Activated CD8-positive, alpha-beta memory T cell treated with anti-CD3 and anti-CD28 coated beads, Interleukin-2, amount 50 U/mL, for 4 hours (primary cell): ENCODE data around the gene ABAT.
"Not testable (repeated sequence)": the region's sequence is repeated elsewhere in the genome, so short reads cannot be mapped to it uniquely, and the experiment has no call there.

Source experiments
- DNase-seq: peaks from one replicate; pipeline ENCODE4 v3.0.0-alpha.2; 2020

Gene ABAT

DNA sequence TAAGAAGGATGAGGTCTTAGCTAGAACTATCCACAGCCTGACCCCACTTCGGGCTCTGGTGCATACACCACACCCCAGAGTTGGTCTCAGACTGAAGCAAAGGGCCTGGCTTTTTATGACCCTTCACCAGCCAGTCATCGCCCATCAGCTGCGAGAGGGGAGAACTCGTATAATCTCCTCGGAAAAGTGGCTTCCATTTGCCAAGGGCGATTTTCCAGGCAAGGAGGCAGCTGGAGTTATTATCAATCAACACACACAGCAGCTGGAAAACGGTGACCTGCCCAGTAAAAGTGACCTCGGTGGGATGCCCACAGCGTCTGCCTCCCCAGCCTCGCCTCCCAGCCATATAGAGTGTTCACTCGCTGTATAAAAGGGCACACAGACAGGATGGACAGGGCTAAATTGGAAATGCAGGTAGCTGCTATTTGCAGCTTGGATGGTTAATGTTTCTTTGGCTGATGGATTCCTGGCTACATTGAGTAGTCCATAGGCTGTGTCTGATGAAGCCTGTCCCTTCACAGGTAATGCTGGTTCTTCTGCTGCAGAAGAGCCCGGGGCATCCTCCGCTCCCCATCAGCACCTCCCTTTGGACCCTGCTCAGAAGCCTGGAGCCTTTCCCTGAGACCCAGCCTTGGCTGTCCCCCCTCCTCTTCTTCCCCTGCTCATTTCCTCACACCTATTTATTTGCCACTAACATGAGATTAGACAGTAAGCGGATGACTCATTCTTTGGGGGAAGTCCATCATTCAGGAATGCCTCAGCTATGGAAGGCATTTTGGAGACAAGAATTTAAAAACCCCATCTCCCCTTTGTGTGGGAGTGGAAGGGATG lies 77.3 kb downstream of the ABAT start:
- DNase-seq: no peak

DNA sequence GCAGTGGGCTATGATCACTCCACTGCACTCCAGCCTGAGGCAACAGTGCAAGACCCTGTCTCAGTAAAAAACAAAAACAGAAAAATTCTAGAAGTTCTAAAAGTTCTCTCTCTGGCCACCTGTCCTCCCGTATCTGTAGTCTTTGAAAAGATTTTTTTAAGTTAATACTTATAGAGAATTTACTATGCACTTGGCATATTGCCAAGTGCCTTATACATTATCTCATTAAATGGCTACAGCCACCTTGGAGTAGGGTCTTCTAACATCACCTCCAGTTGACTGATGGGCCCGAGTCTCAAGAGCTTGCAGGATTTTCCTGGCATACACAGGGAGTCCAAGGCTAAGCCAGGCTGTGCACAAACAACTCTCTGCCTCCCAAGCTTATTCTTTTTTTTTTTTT lies 78.3 kb downstream of the ABAT start:
- DNase-seq: no peak

- no peak for DNase-seq
Observed at GRCh38 chr16:8753416-8754054, 79.1 kb downstream of the ABAT start.

- DNase-seq: no peak
Observed at GRCh38 chr16:8756755-8757154, 82.3 kb downstream of the ABAT start.

- DNase-seq: no peak
Observed at GRCh38 chr16:8758022-8758421, 83.6 kb downstream of the ABAT start.

DNA sequence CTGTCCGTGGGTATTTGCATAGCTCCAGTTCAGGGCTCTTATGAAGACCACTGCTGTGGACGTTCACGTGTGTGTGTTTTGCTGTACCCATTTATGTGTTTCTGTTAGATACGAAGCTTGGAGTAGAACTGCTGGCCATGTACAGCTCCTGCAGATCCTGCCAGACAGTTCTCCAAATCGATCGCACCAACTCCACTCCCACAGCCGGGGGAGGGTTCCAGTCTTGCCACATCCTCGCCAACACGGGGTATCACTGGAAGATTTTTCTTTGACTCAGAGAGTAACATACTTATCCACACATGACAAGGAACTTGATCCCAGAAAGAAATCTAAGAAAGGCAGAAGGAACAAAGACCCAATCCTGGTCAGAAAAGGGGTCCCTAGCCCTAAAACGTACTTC lies 85.6 kb downstream of the ABAT start:
- no peak for DNase-seq

- no peak for DNase-seq
Observed at GRCh38 chr16:8761078-8761477, 86.7 kb downstream of the ABAT start.

DNA sequence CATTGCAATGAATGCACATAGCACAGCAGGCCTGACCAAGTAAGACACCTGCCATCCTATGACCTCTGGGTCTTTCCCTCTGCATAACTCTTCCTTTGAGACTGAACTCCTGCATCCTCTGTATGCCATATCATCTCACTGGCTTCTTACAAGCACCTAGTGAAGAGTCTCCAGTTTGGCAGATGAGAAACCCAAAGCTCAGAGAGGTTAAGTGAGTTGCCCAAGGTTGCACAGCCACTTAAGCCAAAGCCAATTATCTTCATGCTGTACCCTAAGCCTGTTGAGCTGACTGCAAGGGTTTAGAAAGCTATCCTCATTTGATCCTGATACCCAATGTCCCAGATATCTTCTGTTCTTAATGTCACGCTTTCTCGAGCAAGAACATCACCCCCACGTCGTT lies 87.8 kb downstream of the ABAT start:
- no peak for DNase-seq

DNA sequence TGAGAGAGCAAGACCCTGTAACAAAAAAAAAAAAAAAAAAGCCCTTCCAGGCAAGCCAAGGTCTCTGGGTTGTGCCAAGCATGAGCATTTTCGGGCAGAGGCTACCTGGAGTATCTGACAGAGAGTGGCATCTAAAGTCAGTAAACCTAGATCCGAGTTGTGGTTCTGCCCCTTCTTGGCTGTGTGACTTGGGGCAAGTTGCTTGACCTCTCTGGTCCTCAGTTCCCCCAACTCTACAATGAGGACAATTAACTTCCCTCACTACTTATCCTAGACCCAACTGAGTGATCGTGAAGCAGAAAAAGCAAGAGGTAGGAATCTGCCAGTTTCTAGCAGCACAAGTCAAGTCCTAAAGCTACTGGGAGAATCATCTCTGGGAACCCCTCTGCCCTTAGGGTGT lies 88.7 kb downstream of the ABAT start:
- DNase-seq: no peak

DNA sequence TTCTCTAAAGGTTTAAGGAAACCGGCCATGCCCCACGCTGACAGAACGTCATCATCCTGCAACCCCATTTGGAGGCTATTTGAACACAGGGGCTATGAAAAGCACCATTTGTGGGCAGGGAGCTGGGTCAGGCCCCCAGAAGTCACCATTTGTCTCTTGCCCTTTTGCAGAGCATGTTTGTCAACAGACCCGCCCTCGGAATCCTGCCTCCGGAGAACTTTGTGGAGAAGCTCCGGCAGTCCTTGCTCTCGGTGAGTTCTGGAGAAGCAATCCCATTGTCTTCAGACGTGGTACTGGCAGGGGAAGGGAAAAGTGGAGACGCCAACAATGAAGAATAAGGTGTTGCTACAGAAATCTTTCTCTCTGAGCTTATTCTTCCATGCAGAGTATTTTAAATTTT lies 89.5 kb downstream of the ABAT start:
- DNase-seq: no peak

DNA sequence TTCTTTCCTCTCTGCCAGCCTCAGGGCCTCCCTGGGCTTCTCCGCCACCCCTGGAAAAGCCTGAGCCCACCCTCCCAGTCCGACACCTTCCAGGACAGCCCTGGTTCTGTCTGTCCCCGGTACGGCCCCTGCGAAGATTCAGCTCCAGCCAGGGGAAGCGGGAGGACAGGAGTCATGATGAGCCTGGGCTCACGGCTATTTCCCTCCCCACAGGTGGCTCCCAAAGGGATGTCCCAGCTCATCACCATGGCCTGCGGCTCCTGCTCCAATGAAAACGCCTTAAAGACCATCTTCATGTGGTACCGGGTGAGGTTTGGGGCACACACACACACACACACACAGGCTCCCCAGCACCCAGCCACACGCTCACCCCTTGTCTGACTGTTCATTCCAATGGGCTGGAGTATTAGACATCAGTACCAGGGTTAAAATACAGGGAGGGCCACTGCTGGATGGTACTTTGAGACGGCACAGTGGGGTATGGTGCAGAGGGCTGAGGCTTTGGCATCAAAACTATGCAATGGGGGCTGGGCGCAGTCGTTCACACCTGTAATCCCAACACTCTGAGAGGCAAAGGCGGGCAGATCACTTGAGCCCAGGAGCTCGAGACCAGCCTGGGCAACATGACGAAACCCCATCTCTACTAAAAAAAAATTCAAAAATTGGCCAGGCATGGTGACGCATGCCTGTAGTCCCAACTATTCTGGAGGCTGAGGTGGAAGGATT lies 90.3 kb downstream of the ABAT start:
- no peak for DNase-seq

- DNase-seq: no peak
Observed at GRCh38 chr16:8767176-8767575, 92.8 kb downstream of the ABAT start.

DNA sequence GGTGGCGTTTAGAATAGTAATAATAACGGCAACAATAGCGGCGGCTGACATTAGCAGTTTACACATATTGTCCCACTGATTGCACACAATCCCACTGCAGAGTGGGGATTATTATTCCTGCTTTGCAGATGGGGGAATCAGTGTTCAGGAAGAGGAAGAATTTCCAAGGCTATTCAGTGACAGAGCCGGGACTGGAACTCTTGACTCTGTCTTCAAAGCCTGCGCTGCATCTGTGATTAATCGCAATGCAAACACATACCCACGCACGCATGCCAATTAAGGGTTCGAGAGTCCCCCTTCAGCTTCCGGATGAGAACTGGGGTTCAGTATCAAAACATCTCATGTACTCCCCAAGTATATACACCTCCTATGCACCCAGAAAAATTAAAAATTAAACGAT lies 93.9 kb downstream of the ABAT start:
- no peak for DNase-seq

- DNase-seq: no peak
Observed at GRCh38 chr16:8768692-8769091, 94.3 kb downstream of the ABAT start.

DNA sequence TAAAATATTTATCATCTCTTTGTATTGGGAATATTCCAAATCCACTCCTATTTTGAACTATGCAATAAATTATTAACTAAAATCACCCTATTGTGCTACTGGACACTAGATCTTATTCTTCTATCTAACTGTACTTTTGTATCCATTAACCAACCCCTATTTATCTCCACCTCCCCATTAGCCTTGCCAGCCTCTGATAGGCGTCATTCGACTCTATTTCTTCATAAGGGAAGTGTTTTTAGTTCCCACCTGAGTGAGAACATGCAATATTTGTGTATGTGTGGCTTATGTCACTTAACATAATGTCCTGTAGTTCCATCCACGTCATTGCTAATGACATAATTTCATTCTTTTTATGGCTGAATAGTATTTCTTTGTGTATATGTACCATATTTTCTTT lies 99.1 kb downstream of the ABAT start:
- DNase-seq: no peak

DNA sequence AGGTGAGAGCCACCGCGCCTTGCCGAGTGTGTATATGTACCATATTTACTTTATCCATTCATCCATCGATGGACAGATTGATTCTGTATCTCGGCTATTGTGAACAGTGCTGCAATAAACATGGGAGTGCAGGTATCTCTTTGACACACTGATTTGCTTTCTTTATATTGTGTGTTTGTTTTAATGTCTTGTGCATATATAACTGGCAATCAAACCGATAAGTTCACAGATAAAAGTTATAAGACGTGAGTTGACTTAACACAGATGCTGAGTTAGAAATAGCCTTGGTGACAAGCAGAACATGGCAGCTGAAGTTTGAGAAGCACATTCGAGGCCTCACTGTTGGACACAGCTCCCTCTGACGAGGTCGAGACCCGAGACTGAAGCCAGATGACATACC lies 99.8 kb downstream of the ABAT start:
- DNase-seq: no peak

DNA sequence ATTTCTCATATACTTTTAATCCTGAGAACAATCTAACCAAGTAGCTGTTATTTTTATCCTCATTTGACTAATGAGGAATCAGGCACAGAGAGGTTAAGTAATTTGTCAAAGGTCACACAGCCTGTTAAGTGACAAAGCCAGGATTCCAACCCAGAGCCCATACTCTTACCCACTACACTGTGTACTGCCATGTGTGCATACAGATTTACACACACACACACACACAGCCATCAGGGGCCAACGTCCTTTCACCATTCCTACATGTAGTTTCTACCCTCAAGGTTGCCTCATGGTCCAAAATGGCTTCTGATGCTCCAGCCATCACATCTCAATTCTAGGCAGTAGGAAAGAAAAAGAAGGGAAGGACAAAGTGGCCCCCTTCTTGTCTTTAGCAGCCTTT lies 100.9 kb downstream of the ABAT start:
- DNase-seq: no peak

DNA sequence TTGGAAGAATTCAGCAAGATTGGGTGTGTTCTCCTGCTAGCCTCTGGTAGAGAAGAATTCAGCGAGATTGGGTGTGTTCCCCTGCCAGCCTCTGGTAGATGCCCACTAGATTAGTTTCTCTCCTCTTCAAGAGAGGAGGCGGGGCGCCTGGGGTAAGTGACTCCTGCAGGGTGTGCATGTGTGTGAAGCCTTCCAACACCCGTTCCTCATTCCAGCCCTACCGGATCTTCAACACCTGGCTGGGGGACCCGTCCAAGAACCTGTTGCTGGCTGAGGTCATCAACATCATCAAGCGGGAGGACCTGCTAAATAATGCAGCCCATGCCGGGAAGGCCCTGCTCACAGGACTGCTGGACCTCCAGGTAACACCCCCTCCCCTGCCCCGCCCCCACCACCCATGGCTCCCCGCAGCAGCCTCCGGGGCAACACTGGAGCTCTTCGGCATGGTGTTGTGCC lies 101.7 kb downstream of the ABAT start:
- DNase-seq: no peak

- DNase-seq: no peak
Observed at GRCh38 chr16:8777217-8777616, 102.8 kb downstream of the ABAT start.

DNA sequence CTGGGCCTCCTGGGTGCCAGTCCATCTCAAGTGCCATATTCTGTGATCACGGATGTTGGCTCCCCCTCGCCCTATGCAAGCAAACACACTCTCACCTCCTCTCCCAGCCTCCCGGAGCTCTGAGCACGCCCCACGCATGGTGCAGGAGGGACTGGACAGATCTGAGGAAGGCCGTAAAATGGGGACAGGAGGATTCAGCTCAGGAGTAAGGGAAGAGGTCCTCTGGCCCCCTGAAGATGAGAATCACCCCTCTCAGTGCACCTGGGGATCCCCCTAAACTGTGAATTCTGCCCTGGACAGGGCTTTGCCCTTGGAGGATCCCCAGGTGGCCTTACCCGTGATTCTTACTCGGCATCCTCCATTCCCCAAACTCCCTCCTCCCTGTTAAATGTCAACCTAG lies 107.4 kb downstream of the ABAT start:
- no peak for DNase-seq

DNA sequence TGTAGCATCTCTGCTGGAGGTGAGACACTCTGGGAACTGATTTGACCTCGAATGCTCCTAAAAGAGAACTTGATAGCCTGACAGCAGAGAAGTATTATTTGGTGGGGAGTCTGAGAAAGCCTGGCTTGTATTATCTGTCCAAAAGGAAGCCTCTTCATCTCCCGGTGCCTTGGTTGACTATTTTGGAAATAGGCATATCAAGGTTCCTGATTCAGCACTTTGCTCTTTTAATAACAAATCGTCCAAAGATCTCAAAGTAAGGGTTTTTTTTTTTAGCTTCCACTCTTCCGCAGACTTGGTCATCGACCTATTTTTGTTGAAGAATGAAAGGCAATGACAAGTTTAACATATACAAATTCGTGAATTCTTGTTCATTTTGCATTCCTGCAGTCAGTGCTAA lies 108.3 kb downstream of the ABAT start:
- DNase-seq: no peak

GRCh38 chr16:8785408-8785807 lies 111.0 kb downstream of the ABAT start:
- no peak for DNase-seq

- DNase-seq: not testable (repeated sequence)
Observed at GRCh38 chr16:8786316-8786715, 111.9 kb downstream of the ABAT start.

DNA sequence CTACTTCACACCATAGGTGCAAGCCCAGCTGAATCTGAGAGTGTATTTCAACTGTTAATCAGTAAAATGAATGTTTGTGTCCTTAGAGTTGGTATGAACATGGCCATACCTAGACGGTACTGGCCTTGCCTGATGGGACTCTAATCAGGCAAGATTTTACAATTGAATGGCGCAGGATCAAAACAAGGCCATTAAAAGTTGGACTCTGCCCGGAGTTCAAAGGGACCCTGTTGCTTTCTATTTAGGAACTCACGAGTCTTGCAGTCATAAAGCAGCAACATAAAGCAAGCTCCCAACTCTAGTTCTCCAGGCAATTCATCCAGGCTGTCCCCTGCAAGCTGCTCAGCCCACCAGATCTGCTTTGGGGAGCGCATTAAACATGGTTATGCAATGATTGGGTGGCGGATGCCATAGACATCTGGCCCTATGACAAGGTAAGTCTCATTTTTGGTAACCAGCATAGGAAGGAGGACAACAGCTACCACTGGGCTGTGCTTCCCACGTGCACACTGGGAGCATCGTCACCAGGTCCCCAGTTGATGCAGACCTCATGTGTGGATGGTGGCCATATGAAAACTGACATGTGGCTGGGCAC lies 114.3 kb downstream of the ABAT start:
- DNase-seq: no peak
